SK-N-SH treated with all-trans-retinoic acid at 6 μM for 48 hours (cell line): ENCODE measurements around the gene LHX5.
A peak's percentile ranks its signal among the peaks of the same experiment; 100 is the strongest.

Experiments used
- ATAC-seq: fragments of 200-7000 bp; cut with Tn5 transposase; 3 replicates; pipeline ENCODE4 v1.9.1; 2020; ENCODE audit warnings: mild to moderate bottlenecking, moderate library complexity
- ARNTL ChIP-seq: fragments of 450-650 bp; formaldehyde crosslinking; IDR thresholded peaks from 2 replicates; pipeline ENCODE4 v1.5.0; 2020; ENCODE audit warnings: low read depth, mild to moderate bottlenecking, moderate library complexity, borderline replicate concordance
- BACH2 ChIP-seq: fragments of 250-450 bp; sonication (Bioruptor Pico); IDR thresholded peaks from 2 replicates; pipeline ENCODE4 v1.9.0; 2021; ENCODE audit warnings: mild to moderate bottlenecking, borderline replicate concordance
- CSDC2 ChIP-seq: fragments of 250-450 bp; sonication (Bioruptor Pico); IDR thresholded peaks from 2 replicates; pipeline ENCODE4 v1.5.0; 2020; ENCODE audit warnings: mild to moderate bottlenecking, moderate library complexity
- CSRNP3 ChIP-seq: fragments of 250-450 bp; sonication (Bioruptor Pico); IDR thresholded peaks from 2 replicates; pipeline ENCODE4 v1.5.1; 2021; ENCODE audit warnings: mild to moderate bottlenecking, moderate library complexity
- ESRRG ChIP-seq: fragments of 250-450 bp; sonication (Bioruptor Pico); IDR thresholded peaks from 2 replicates; pipeline ENCODE4 v1.6.1; 2021; ENCODE audit warnings: mild to moderate bottlenecking
- GLIS3 ChIP-seq: fragments of 250-450 bp; sonication (Bioruptor Pico); IDR thresholded peaks from 2 replicates; pipeline ENCODE4 v1.5.0; 2020; ENCODE audit warnings: mild to moderate bottlenecking, moderate library complexity
- ISL1 ChIP-seq: fragments of 250-450 bp; sonication (Bioruptor Pico); IDR thresholded peaks from 2 replicates; pipeline ENCODE4 v2.1.2; 2022; ENCODE audit warnings: mild to moderate bottlenecking, moderate library complexity
- OSR1 ChIP-seq: fragments of 250-450 bp; sonication (Bioruptor Pico); IDR thresholded peaks from 2 replicates; pipeline ENCODE4 v1.8.0; 2022; ENCODE audit warnings: moderate library complexity, mild to moderate bottlenecking, inconsistent platforms
- PATZ1 ChIP-seq: fragments of 250-450 bp; sonication (Bioruptor Pico); IDR thresholded peaks from 2 replicates; pipeline ENCODE4 v1.8.0; 2020; ENCODE audit warnings: mild to moderate bottlenecking, moderate library complexity, borderline replicate concordance
- POU6F1 ChIP-seq: fragments of 250-450 bp; sonication (Bioruptor Pico); IDR thresholded peaks from 2 replicates; pipeline ENCODE4 v1.8.0; 2021; ENCODE audit warnings: low read depth, mild to moderate bottlenecking, moderate library complexity, borderline replicate concordance
- PPARA ChIP-seq: fragments of 250-450 bp; sonication (Bioruptor Pico); IDR thresholded peaks from 2 replicates; pipeline ENCODE4 v1.5.0; 2020; ENCODE audit warnings: mild to moderate bottlenecking, borderline replicate concordance
- RARB ChIP-seq: fragments of 250-450 bp; sonication (Bioruptor Pico); IDR thresholded peaks from 2 replicates; pipeline ENCODE4 v1.8.0; 2021; ENCODE audit warnings: mild to moderate bottlenecking, moderate library complexity
- SNAI2 ChIP-seq: fragments of 250-450 bp; sonication (Bioruptor Pico); IDR thresholded peaks from 2 replicates; pipeline ENCODE4 v1.5.0; 2020; ENCODE audit warnings: mild to moderate bottlenecking, moderate library complexity
- TCF4 ChIP-seq: fragments of 250-450 bp; sonication (Bioruptor Pico); IDR thresholded peaks from 2 replicates; pipeline ENCODE4 v1.8.0; 2021; ENCODE audit warnings: mild to moderate bottlenecking, moderate library complexity, borderline replicate concordance
- ZC3H10 ChIP-seq: fragments of 250-450 bp; sonication (Bioruptor Pico); IDR thresholded peaks from 2 replicates; pipeline ENCODE4 v1.5.1; 2021; ENCODE audit warnings: mild to moderate bottlenecking, moderate library complexity
- ZFP3 ChIP-seq: fragments of 250-450 bp; sonication (Bioruptor Pico); IDR thresholded peaks from 2 replicates; pipeline ENCODE4 v1.5.0; 2020; ENCODE audit warnings: mild to moderate bottlenecking, moderate library complexity
- ZFP30 ChIP-seq: fragments of 450-650 bp; formaldehyde crosslinking; IDR thresholded peaks from 2 replicates; pipeline ENCODE4 v1.5.0; 2022; ENCODE audit warnings: mild to moderate bottlenecking, moderate library complexity
- ZNF70 ChIP-seq: fragments of 450-650 bp; formaldehyde crosslinking; IDR thresholded peaks from 2 replicates; pipeline ENCODE4 v1.5.0; 2020; ENCODE audit warnings: mild to moderate bottlenecking, moderate library complexity
- ZNF8 ChIP-seq: fragments of 450-650 bp; formaldehyde crosslinking; IDR thresholded peaks from 2 replicates; pipeline ENCODE4 v1.5.0; 2020; ENCODE audit warnings: mild to moderate bottlenecking, moderate library complexity
- TF ChIP-seq, protein P1 (sequence below): fragments of 250-450 bp; sonication (Bioruptor Pico); IDR thresholded peaks from 2 replicates; pipeline ENCODE4 v1.5.1; 2020; ENCODE audit warnings: low read depth, mild to moderate bottlenecking, moderate library complexity
- TF ChIP-seq, protein P2 (sequence below): fragments of 250-450 bp; sonication (Bioruptor Pico); IDR thresholded peaks from 2 replicates; pipeline ENCODE4 v1.5.0; 2020; ENCODE audit warnings: mild to moderate bottlenecking, moderate library complexity

Gene LHX5

DNA sequence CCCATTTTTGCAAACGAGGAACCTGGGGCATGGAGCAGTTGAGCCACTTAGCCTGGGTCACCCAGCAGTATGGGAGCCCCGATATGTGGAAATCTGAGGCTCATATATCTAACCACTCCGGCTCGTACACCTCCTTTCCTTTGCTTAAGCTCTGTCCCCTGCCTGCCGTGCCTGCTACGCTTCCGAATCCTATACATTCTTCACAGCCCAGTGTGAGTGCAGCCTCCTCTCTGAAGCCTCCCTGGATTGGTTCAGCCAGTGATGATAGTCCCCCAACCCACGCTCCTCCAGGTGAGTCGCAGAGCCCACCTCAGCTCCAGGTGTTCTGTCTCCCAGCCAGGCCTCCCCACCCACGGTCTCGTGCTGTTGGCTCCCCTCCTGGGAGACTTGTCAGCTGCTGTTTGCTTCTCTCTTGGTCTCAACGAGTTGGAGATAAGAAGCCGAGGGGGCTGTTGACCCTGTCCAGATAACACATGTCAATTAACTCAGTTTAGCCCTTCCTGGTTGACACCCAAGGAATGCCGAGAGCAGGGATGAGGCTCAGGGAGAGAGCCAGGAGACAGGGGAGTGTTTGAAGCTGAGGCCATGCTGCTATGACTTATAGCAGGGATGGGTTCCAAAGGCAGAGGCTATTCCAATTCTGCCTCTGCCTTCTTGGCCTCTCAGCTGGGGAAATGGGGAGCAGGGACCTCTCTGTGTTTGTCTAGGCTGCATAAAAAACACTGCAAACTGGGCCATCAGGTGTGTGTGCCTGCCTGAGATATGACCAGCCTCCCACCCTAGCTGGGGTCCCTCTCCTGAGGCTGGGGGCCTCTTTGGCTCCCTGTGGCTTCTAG, 30.5 kb downstream of the LHX5 start:
- ATAC-seq = no peak
- no peak for TF ChIP-seq ZC3H10 (CRISPR knock-in tag)
- TF ChIP-seq OSR1 (CRISPR knock-in tag) = no peak
- TF ChIP-seq, protein P1, sequence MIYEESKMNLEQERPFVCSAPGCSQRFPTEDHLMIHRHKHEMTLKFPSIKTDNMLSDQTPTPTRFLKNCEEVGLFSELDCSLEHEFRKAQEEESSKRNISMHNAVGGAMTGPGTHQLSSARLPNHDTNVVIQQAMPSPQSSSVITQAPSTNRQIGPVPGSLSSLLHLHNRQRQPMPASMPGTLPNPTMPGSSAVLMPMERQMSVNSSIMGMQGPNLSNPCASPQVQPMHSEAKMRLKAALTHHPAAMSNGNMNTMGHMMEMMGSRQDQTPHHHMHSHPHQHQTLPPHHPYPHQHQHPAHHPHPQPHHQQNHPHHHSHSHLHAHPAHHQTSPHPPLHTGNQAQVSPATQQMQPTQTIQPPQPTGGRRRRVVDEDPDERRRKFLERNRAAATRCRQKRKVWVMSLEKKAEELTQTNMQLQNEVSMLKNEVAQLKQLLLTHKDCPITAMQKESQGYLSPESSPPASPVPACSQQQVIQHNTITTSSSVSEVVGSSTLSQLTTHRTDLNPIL (CRISPR knock-in tag) = no peak
- no peak for TF ChIP-seq ZNF8 (CRISPR knock-in tag)
- TF ChIP-seq PATZ1 = no peak
- no peak for TF ChIP-seq ESRRG
- TF ChIP-seq, all 23 proteins: peak for 0

- ATAC-seq = no peak
- TF ChIP-seq, protein P1 (CRISPR knock-in tag) = no peak
- TF ChIP-seq POU6F1 (CRISPR knock-in tag) (no peak), ISL1 (CRISPR knock-in tag) (no peak), BACH2 (CRISPR knock-in tag) (no peak), SNAI2 (CRISPR knock-in tag) (no peak), ZNF70 (CRISPR knock-in tag) (no peak), ZNF8 (CRISPR knock-in tag) (no peak), PPARA (CRISPR knock-in tag) (no peak), OSR1 (CRISPR knock-in tag) (no peak), CSRNP3 (no peak), CSDC2 (CRISPR knock-in tag) (no peak), ZC3H10 (CRISPR knock-in tag) (no peak)
- TF ChIP-seq, protein P2, sequence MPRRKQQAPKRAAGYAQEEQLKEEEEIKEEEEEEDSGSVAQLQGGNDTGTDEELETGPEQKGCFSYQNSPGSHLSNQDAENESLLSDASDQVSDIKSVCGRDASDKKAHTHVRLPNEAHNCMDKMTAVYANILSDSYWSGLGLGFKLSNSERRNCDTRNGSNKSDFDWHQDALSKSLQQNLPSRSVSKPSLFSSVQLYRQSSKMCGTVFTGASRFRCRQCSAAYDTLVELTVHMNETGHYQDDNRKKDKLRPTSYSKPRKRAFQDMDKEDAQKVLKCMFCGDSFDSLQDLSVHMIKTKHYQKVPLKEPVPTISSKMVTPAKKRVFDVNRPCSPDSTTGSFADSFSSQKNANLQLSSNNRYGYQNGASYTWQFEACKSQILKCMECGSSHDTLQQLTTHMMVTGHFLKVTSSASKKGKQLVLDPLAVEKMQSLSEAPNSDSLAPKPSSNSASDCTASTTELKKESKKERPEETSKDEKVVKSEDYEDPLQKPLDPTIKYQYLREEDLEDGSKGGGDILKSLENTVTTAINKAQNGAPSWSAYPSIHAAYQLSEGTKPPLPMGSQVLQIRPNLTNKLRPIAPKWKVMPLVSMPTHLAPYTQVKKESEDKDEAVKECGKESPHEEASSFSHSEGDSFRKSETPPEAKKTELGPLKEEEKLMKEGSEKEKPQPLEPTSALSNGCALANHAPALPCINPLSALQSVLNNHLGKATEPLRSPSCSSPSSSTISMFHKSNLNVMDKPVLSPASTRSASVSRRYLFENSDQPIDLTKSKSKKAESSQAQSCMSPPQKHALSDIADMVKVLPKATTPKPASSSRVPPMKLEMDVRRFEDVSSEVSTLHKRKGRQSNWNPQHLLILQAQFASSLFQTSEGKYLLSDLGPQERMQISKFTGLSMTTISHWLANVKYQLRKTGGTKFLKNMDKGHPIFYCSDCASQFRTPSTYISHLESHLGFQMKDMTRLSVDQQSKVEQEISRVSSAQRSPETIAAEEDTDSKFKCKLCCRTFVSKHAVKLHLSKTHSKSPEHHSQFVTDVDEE (CRISPR knock-in tag) = no peak
- TF ChIP-seq, all 23 proteins: peak for 0
Measured at GRCh38 chr12:113440336-113440735, 31.3 kb downstream of the LHX5 start.

GRCh38 chr12:113439606-113440030, 32.1 kb downstream of the LHX5 start:
- TF ChIP-seq ISL1 (CRISPR knock-in tag) (no peak), TCF4 (no peak), ZNF70 (CRISPR knock-in tag) (no peak), ARNTL (CRISPR knock-in tag) (no peak), RARB (no peak), OSR1 (CRISPR knock-in tag) (no peak), ZC3H10 (CRISPR knock-in tag) (no peak), SNAI2 (CRISPR knock-in tag) (no peak), ZFP3 (CRISPR knock-in tag) (no peak), ZFP30 (CRISPR knock-in tag) (no peak), GLIS3 (CRISPR knock-in tag) (no peak)
- TF ChIP-seq, protein P2 (CRISPR knock-in tag) = no peak
- ATAC-seq = peak; percentile 87
